Spleen (tissue), 7 donors: ENCODE data around the gene EML3.

Experiments used
- POLR2A ChIP-seq, 3 donors: fragments of 450-650 bp; IDR thresholded peaks; one replicate each; pipeline ENCODE4 v1.5.1; 2017; ENCODE audit warnings: antibody characterized with exemption in 3 of 3, mild to moderate bottlenecking in 1 of 3
- TF ChIP-seq, protein P1 (sequence below), 11 experiments: fragments of 200-600 bp in 7 of 11; fragments of 450-650 bp in 4 of 11; sonication (generic) in 4 of 11; IDR thresholded peaks in 8 of 11; conservative IDR thresholded peaks in 3 of 11; 1 replicate in 7 of 11; 2 replicates in 4 of 11; pipeline versions ENCODE4 v1.4.0 to v1.8.0; 2016 to 2021; ENCODE audit warnings: antibody characterized with exemption in 11 of 11, inconsistent platforms in 4 of 11, mild to moderate bottlenecking in 1 of 11
- donor health status: DM: no; HTN: no; CAD: no; lungs with moderate emphysema.
- donor health status: DM: no; HTN: no; CAD: no.
- donor health status: DM: no; HTN: no; CAD: no.

DNA sequence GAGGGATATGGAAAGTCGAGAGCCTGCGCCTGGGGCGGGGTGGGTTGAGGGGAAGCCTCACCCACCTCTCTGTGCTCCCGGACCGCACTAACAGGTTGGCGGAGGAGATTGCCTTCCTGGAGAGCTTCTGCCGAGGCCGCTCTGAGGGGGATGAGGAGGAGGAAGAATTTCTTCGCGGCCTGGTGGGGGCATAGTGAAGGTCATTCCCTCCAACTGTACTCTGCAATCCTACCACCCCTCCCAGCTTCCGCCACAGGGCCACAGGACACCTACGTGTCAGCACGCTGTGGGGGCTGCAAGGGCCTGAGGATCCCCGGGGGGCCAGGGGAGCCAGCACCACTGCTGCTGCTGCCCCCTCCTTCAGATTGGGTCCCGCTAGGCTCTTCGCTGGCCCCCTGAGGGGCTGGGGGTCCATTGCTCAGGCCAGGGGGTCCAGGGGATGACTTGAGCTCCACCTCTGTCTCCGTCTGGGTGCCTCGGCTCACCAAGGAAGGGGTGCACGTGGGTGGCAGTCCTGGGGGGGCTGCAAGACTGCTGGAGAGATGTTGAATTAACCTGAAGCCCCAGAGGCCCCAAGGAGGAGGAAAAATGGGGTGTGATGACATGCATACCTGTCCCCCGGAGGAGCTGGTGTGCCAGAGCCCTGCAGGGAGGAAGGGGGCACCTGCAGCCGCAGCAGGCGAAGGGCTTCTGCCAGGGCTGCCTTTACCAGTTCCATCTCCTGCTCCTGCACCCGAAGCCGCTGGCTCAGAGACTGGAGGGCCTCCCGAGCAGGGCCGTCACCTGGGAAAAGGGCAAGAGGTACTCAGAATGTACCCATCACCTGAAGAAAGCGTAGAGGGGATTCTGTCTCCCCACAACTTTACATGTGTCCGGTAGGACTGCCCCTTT is 1.5 kb downstream of the EML3 start:
- TF ChIP-seq, protein P1, sequence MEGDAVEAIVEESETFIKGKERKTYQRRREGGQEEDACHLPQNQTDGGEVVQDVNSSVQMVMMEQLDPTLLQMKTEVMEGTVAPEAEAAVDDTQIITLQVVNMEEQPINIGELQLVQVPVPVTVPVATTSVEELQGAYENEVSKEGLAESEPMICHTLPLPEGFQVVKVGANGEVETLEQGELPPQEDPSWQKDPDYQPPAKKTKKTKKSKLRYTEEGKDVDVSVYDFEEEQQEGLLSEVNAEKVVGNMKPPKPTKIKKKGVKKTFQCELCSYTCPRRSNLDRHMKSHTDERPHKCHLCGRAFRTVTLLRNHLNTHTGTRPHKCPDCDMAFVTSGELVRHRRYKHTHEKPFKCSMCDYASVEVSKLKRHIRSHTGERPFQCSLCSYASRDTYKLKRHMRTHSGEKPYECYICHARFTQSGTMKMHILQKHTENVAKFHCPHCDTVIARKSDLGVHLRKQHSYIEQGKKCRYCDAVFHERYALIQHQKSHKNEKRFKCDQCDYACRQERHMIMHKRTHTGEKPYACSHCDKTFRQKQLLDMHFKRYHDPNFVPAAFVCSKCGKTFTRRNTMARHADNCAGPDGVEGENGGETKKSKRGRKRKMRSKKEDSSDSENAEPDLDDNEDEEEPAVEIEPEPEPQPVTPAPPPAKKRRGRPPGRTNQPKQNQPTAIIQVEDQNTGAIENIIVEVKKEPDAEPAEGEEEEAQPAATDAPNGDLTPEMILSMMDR (IDR thresholded peaks at IDR 0.05 in 8 of 11, conservative IDR thresholded peaks at IDR 0.05 in 3 of 11): no peak
- TF ChIP-seq POLR2A (IDR thresholded peaks at IDR 0.05): no peak
